GM19099 (cell line): Measurements from ENCODE around the gene BACH2.

ENCODE experiments used
- POLR2A ChIP-seq: IDR thresholded peaks from 3 replicates; pipeline ENCODE4 v1.6.1; 2011; ENCODE audit warnings: low read depth; ENCODE audit not compliant: insufficient read length; ENCODE audit errors: extremely low read depth

The BACH2 gene

GRCh38 chr6:90290811-90291420, 5.7 kb downstream of the BACH2 start:
- no peak for TF ChIP-seq POLR2A

- no peak for TF ChIP-seq POLR2A
Measured at GRCh38 chr6:90289902-90290301, 6.7 kb downstream of the BACH2 start.

GRCh38 chr6:90288404-90288803, 8.2 kb downstream of the BACH2 start:
- no peak for TF ChIP-seq POLR2A

GRCh38 chr6:90286884-90287488, 9.7 kb downstream of the BACH2 start:
- TF ChIP-seq POLR2A, result no peak

- TF ChIP-seq POLR2A, result no peak
Measured at GRCh38 chr6:90285611-90286381, 10.8 kb downstream of the BACH2 start.

- no peak for TF ChIP-seq POLR2A
Measured at GRCh38 chr6:90285042-90285481, 11.6 kb downstream of the BACH2 start.

- no peak for TF ChIP-seq POLR2A
Measured at GRCh38 chr6:90284236-90285041, 12.2 kb downstream of the BACH2 start.

- no peak for TF ChIP-seq POLR2A
Measured at GRCh38 chr6:90278129-90278528, 18.5 kb downstream of the BACH2 start.

- no peak for TF ChIP-seq POLR2A
Measured at GRCh38 chr6:90277302-90278011, 19.2 kb downstream of the BACH2 start.

GRCh38 chr6:90274451-90275030, 22.1 kb downstream of the BACH2 start:
- TF ChIP-seq POLR2A, result no peak

GRCh38 chr6:90273863-90274262, 22.8 kb downstream of the BACH2 start:
- TF ChIP-seq POLR2A, result no peak

GRCh38 chr6:90272895-90273294, 23.7 kb downstream of the BACH2 start:
- TF ChIP-seq POLR2A, result no peak

- no peak for TF ChIP-seq POLR2A
Measured at GRCh38 chr6:90271831-90272230, 24.8 kb downstream of the BACH2 start.

- TF ChIP-seq POLR2A, result no peak
Measured at GRCh38 chr6:90269334-90269733, 27.3 kb downstream of the BACH2 start.
